ENCODE results near the gene EIF2B2.

Gene EIF2B2

GRCh38 chr14:75040959-75041358, 38.2 kb downstream of the EIF2B2 start:
- DNase-seq (ENCODE audit: extremely low read depth in 1 of 2, low read depth in 1 of 2): no peak

GRCh38 chr14:75041613-75042012, 38.9 kb downstream of the EIF2B2 start:
- no peak for DNase-seq (ENCODE audit: extremely low read depth in 1 of 2, low read depth in 1 of 2)

- DNase-seq (ENCODE audit: extremely low read depth in 1 of 2, low read depth in 1 of 2): no peak
Measured at GRCh38 chr14:75042035-75042434, 39.3 kb downstream of the EIF2B2 start.

- DNase-seq (ENCODE audit: extremely low read depth in 1 of 2, low read depth in 1 of 2): no peak
Measured at GRCh38 chr14:75044322-75044721, 41.6 kb downstream of the EIF2B2 start.

- DNase-seq (ENCODE audit: extremely low read depth in 1 of 2, low read depth in 1 of 2): no peak
Measured at GRCh38 chr14:75044752-75045151, 42.0 kb downstream of the EIF2B2 start.

GRCh38 chr14:75046275-75046674, 43.6 kb downstream of the EIF2B2 start:
- DNase-seq (ENCODE audit: extremely low read depth in 1 of 2, low read depth in 1 of 2): no peak

- no peak for DNase-seq (ENCODE audit: extremely low read depth in 1 of 2, low read depth in 1 of 2)
Measured at GRCh38 chr14:75046899-75047298, 44.2 kb downstream of the EIF2B2 start.

- DNase-seq (ENCODE audit: extremely low read depth in 1 of 2, low read depth in 1 of 2): no peak
Measured at GRCh38 chr14:75047506-75047905, 44.8 kb downstream of the EIF2B2 start.

- no peak for DNase-seq (ENCODE audit: extremely low read depth in 1 of 2, low read depth in 1 of 2)
Measured at GRCh38 chr14:75048101-75048500, 45.4 kb downstream of the EIF2B2 start.

- no peak for DNase-seq (ENCODE audit: extremely low read depth in 1 of 2, low read depth in 1 of 2)
Measured at GRCh38 chr14:75049136-75049535, 46.4 kb downstream of the EIF2B2 start.

- no peak for DNase-seq (ENCODE audit: extremely low read depth in 1 of 2, low read depth in 1 of 2)
Measured at GRCh38 chr14:75049731-75050201, 47.0 kb downstream of the EIF2B2 start.

- peak; percentile 50 to 54 for DNase-seq (ENCODE audit: extremely low read depth in 1 of 2, low read depth in 1 of 2)
Measured at GRCh38 chr14:75050852-75051555, 48.3 kb downstream of the EIF2B2 start, which contains the start of gene MLH3. TSS of gene MLH3 (minus strand) at chr14:75051467. CDS start at chr14:75049655, 1,812 bp downstream.

- DNase-seq (ENCODE audit: extremely low read depth in 1 of 2, low read depth in 1 of 2): no peak
Measured at GRCh38 chr14:75051556-75051899, 48.8 kb downstream of the EIF2B2 start.

- no peak for DNase-seq (ENCODE audit: extremely low read depth in 1 of 2, low read depth in 1 of 2)
Measured at GRCh38 chr14:75053396-75054291, 50.9 kb downstream of the EIF2B2 start.

- DNase-seq (ENCODE audit: extremely low read depth in 1 of 2, low read depth in 1 of 2): no peak
Measured at GRCh38 chr14:75054421-75054820, 51.7 kb downstream of the EIF2B2 start.

- no peak for DNase-seq (ENCODE audit: extremely low read depth in 1 of 2, low read depth in 1 of 2)
Measured at GRCh38 chr14:75059642-75060041, 56.9 kb downstream of the EIF2B2 start.

- no peak for DNase-seq (ENCODE audit: extremely low read depth in 1 of 2, low read depth in 1 of 2)
Measured at GRCh38 chr14:75060420-75060819, 57.7 kb downstream of the EIF2B2 start.
